ENCODE measurements around the gene GPATCH8. TPM values are rescaled to one million over a fixed set of nuclear protein-coding genes. Genes with fewer than 3 reads are reported as not detected.
"Not testable (repeated sequence)": the region's sequence is repeated elsewhere in the genome, so short reads cannot be mapped to it uniquely, and the experiment has no call there.

Gene GPATCH8
- total RNA-seq, 2 donors from 2014 or later, result 63.4 to 79.6 TPM

GRCh38 chr17:44416558-44417289 is 86.5 kb downstream of the GPATCH8 start:
- no peak overlapping the region for H3K4me3 Mint-ChIP-seq
- ATAC-seq (no peak), DNase-seq (no peak)
- no peaks in the 10 kb centered on the region for H3K27me3 Mint-ChIP-seq
- peaks cover 3% of the 10 kb centered on the region for H3K36me3 Mint-ChIP-seq (ENCODE audit: low read depth)
- H3K27ac Mint-ChIP-seq, result peak overlapping the region; percentile 3
- H3K4me1 Mint-ChIP-seq, result peaks cover 5% of the 10 kb centered on the region
- no peaks in the 10 kb centered on the region for H3K9me3 ChIP-seq (ENCODE audit: control insufficient read depth, low read length, poor library complexity, severe bottlenecking)

GRCh38 chr17:44414394-44415155 is 88.6 kb downstream of the GPATCH8 start:
- ATAC-seq (no peak), DNase-seq (no peak)
- no peaks in the 10 kb centered on the region for H3K27me3 Mint-ChIP-seq
- H3K4me1 Mint-ChIP-seq, result peaks cover 5% of the 10 kb centered on the region
- H3K9me3 ChIP-seq (ENCODE audit: control insufficient read depth, low read length, poor library complexity, severe bottlenecking), result no peaks in the 10 kb centered on the region
- peaks cover 3% of the 10 kb centered on the region for H3K36me3 Mint-ChIP-seq (ENCODE audit: low read depth)
- no peak overlapping the region for H3K4me3 Mint-ChIP-seq
- H3K27ac Mint-ChIP-seq, result no peak overlapping the region

GRCh38 chr17:44409309-44410028 is 93.7 kb downstream of the GPATCH8 start:
- H3K27me3 Mint-ChIP-seq, result no peaks in the 10 kb centered on the region
- no peak for ATAC-seq
- H3K4me3 Mint-ChIP-seq, result no peak overlapping the region
- no peak overlapping the region for H3K27ac Mint-ChIP-seq
- peaks cover 10% of the 10 kb centered on the region for H3K36me3 Mint-ChIP-seq (ENCODE audit: low read depth)
- H3K9me3 ChIP-seq (ENCODE audit: control insufficient read depth, low read length, poor library complexity, severe bottlenecking), result no peaks in the 10 kb centered on the region
- H3K4me1 Mint-ChIP-seq, result peaks cover 6% of the 10 kb centered on the region
- DNase-seq, result no peak

GRCh38 chr17:44408786-44409185 is 94.4 kb downstream of the GPATCH8 start:
- Mint-ChIP-seq H3K36me3 (ENCODE audit: low read depth) (peaks cover 10% of the 10 kb centered on the region), H3K27me3 (no peaks in the 10 kb centered on the region), H3K4me1 (peaks cover 6% of the 10 kb centered on the region), H3K27ac (no peak overlapping the region), H3K4me3 (no peak overlapping the region)
- ATAC-seq, result no peak
- no peaks in the 10 kb centered on the region for H3K9me3 ChIP-seq (ENCODE audit: control insufficient read depth, low read length, poor library complexity, severe bottlenecking)
- no peak for DNase-seq

GRCh38 chr17:44402564-44403172 is 100.5 kb downstream of the GPATCH8 start:
- no peaks in the 10 kb centered on the region for H3K9me3 ChIP-seq (ENCODE audit: control insufficient read depth, low read length, poor library complexity, severe bottlenecking)
- Mint-ChIP-seq H3K36me3 (ENCODE audit: low read depth) (peaks cover 17% of the 10 kb centered on the region), H3K27ac (no peak overlapping the region), H3K4me1 (peaks cover 3% of the 10 kb centered on the region), H3K27me3 (no peaks in the 10 kb centered on the region), H3K4me3 (no peak overlapping the region)
- DNase-seq, result no peak
- no peak for ATAC-seq

GRCh38 chr17:44400226-44400847 is 102.9 kb downstream of the GPATCH8 start:
- Mint-ChIP-seq H3K36me3 (ENCODE audit: low read depth) (peaks cover 12% of the 10 kb centered on the region), H3K4me1 (peaks cover 7% of the 10 kb centered on the region), H3K27me3 (no peaks in the 10 kb centered on the region), H3K4me3 (no peak overlapping the region), H3K27ac (peak overlapping the region; percentile 74)
- DNase-seq (no peak), ATAC-seq (no peak)
- H3K9me3 ChIP-seq (ENCODE audit: control insufficient read depth, low read length, poor library complexity, severe bottlenecking), result no peaks in the 10 kb centered on the region

GRCh38 chr17:44398692-44399691 is 104.2 kb downstream of the GPATCH8 start:
- ATAC-seq, result no peak
- peaks cover 10% of the 10 kb centered on the region for H3K36me3 Mint-ChIP-seq (ENCODE audit: low read depth)
- no peaks in the 10 kb centered on the region for H3K9me3 ChIP-seq (ENCODE audit: control insufficient read depth, low read length, poor library complexity, severe bottlenecking)
- DNase-seq, result no peak
- H3K4me1 Mint-ChIP-seq, result peaks cover 7% of the 10 kb centered on the region
- no peaks in the 10 kb centered on the region for H3K27me3 Mint-ChIP-seq
- peak overlapping the region; percentile 74 for H3K27ac Mint-ChIP-seq
- no peak overlapping the region for H3K4me3 Mint-ChIP-seq

- H3K4me3 Mint-ChIP-seq, result no peak overlapping the region
- DNase-seq, result no peak
- H3K4me1 Mint-ChIP-seq, result peaks cover 10% of the 10 kb centered on the region
- H3K27ac Mint-ChIP-seq, result peak overlapping the region; percentile 74
- H3K27me3 Mint-ChIP-seq, result no peaks in the 10 kb centered on the region
- H3K36me3 Mint-ChIP-seq (ENCODE audit: low read depth), result peaks cover 10% of the 10 kb centered on the region
- no peaks in the 10 kb centered on the region for H3K9me3 ChIP-seq (ENCODE audit: control insufficient read depth, low read length, poor library complexity, severe bottlenecking)
- ATAC-seq, result no peak
Measured at GRCh38 chr17:44397479-44398440, 105.4 kb downstream of the GPATCH8 start.

- no peaks in the 10 kb centered on the region for H3K9me3 ChIP-seq (ENCODE audit: control insufficient read depth, low read length, poor library complexity, severe bottlenecking)
- ATAC-seq (no peak), DNase-seq (no peak)
- H3K4me3 Mint-ChIP-seq, result no peak overlapping the region
- H3K27ac Mint-ChIP-seq, result peak overlapping the region; percentile 41
- H3K27me3 Mint-ChIP-seq, result no peaks in the 10 kb centered on the region
- peaks cover 10% of the 10 kb centered on the region for H3K4me1 Mint-ChIP-seq
- H3K36me3 Mint-ChIP-seq (ENCODE audit: low read depth), result peaks cover 10% of the 10 kb centered on the region
Measured at GRCh38 chr17:44396946-44397345, 106.3 kb downstream of the GPATCH8 start.

GRCh38 chr17:44394833-44395232 is 108.4 kb downstream of the GPATCH8 start:
- no peak for ATAC-seq
- H3K27ac Mint-ChIP-seq, result no peak overlapping the region
- H3K9me3 ChIP-seq (ENCODE audit: control insufficient read depth, low read length, poor library complexity, severe bottlenecking), result no peaks in the 10 kb centered on the region
- H3K4me1 Mint-ChIP-seq, result peaks cover 12% of the 10 kb centered on the region
- H3K4me3 Mint-ChIP-seq, result no peak overlapping the region
- DNase-seq, result no peak
- H3K36me3 Mint-ChIP-seq (ENCODE audit: low read depth), result peaks cover 7% of the 10 kb centered on the region
- no peaks in the 10 kb centered on the region for H3K27me3 Mint-ChIP-seq

GRCh38 chr17:44394112-44394511 is 109.1 kb downstream of the GPATCH8 start:
- not testable (repeated sequence) for H3K27me3 Mint-ChIP-seq; H3K36me3 Mint-ChIP-seq (ENCODE audit: low read depth); ATAC-seq; H3K4me3 Mint-ChIP-seq; H3K27ac Mint-ChIP-seq; DNase-seq; H3K9me3 ChIP-seq (ENCODE audit: control insufficient read depth, low read length, poor library complexity, severe bottlenecking)
- H3K4me1 Mint-ChIP-seq, result peaks cover 13% of the 10 kb centered on the region
